Spleen (tissue), 7 donors: ENCODE results near the gene UBQLN1.

Source experiments
- POLR2AphosphoS5 ChIP-seq, 3 donors: sonication (generic); formaldehyde crosslinking; IDR thresholded peaks; one replicate each; pipeline ENCODE4 v1.5.1; 2017; ENCODE audit warnings: antibody characterized with exemption in 3 of 3
- TF ChIP-seq, protein P1 (sequence below), 11 experiments: fragments of 200-600 bp in 7 of 11; fragments of 450-650 bp in 4 of 11; sonication (generic) in 4 of 11; IDR thresholded peaks in 8 of 11; conservative IDR thresholded peaks in 3 of 11; 1 replicate in 7 of 11; 2 replicates in 4 of 11; pipeline versions ENCODE4 v1.4.0 to v1.8.0; 2016 to 2021; ENCODE audit warnings: antibody characterized with exemption in 11 of 11, inconsistent platforms in 4 of 11, mild to moderate bottlenecking in 1 of 11
- donor health status: DM: no; HTN: no; CAD: no; lungs with moderate emphysema.
- donor health status: DM: no; HTN: no; CAD: no.
- donor health status: DM: no; HTN: no; CAD: no.

DNA sequence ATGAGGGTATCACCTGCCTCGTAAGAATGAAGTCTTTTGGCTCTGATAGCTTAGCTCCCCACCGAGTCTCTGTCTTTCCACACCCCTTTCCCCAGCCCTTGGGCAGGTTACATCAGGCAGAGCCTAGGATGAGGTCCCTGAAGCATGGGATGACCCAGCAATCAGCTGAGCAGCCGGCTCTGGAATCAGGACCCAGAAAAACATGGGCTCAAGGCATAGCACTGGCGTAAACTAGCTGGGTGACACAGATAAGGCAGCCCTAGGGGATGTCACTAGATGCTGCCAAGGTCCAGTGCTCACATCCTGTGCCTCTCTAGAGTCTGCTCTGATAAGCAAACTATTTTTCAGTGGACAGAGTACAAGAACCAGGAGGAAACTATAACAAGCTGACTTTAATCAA, 58.2 kb downstream of the UBQLN1 start:
- TF ChIP-seq POLR2AphosphoS5 (IDR thresholded peaks at IDR 0.05), result no peak
- TF ChIP-seq, protein P1, sequence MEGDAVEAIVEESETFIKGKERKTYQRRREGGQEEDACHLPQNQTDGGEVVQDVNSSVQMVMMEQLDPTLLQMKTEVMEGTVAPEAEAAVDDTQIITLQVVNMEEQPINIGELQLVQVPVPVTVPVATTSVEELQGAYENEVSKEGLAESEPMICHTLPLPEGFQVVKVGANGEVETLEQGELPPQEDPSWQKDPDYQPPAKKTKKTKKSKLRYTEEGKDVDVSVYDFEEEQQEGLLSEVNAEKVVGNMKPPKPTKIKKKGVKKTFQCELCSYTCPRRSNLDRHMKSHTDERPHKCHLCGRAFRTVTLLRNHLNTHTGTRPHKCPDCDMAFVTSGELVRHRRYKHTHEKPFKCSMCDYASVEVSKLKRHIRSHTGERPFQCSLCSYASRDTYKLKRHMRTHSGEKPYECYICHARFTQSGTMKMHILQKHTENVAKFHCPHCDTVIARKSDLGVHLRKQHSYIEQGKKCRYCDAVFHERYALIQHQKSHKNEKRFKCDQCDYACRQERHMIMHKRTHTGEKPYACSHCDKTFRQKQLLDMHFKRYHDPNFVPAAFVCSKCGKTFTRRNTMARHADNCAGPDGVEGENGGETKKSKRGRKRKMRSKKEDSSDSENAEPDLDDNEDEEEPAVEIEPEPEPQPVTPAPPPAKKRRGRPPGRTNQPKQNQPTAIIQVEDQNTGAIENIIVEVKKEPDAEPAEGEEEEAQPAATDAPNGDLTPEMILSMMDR (IDR thresholded peaks at IDR 0.05 in 8 of 11, conservative IDR thresholded peaks at IDR 0.05 in 3 of 11), result peak in 2 of 11 experiments; percentile 7 to 15
